ENCODE results near the gene FRK.
"Not testable (repeated sequence)": the region's sequence is repeated elsewhere in the genome, so short reads cannot be mapped to it uniquely, and the experiment has no call there.

FRK gene

GRCh38 chr6:116003668-116004067, 57.0 kb downstream of the FRK start:
- no peak for DNase-seq

DNA sequence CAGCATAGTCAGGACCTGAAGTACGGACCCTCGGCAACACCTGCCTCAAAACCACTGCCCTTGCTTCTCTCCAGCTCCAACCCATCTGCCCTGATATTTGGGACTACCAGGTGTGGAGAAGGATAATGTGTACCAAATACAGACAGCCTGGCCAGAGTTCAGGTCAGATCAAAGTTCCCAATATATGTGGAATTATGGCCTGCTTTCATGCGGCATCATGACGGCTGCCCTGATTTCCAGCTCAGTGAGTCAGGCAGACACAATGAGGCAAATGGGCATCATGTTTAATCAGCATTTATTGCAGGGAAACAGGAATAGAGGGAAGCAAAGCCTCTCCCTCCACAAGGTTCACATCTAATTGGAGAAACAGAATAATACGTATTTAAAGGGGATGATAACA, 57.9 kb downstream of the FRK start:
- DNase-seq = no peak

DNA sequence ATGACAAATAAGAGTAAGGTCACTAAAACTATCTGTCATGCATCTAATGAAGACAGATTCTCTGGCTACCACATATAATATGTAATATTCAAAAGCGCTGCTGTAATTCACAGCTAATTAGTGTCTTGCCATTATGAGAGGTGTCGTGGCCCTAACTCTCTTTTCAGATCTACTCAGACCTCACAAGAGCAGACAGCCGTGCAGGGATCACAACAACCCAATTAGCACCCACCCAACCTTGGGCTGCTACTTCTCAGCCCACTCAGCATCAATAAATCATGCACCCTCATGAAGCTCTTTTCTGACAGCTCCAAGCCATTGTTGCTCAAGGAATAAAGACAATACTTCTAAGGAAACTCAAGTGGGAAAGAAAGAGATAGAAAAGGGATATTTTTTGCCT, 61.5 kb downstream of the FRK start:
- DNase-seq = no peak

GRCh38 chr6:115997990-115998585, 62.6 kb downstream of the FRK start:
- DNase-seq = no peak

GRCh38 chr6:115986026-115986425, 74.7 kb downstream of the FRK start:
- DNase-seq = no peak

- DNase-seq = no peak
Measured at GRCh38 chr6:115984809-115985208, 75.9 kb downstream of the FRK start.

- DNase-seq = no peak
Measured at GRCh38 chr6:115983998-115984397, 76.7 kb downstream of the FRK start.

GRCh38 chr6:115982453-115982852, 78.2 kb downstream of the FRK start:
- no peak for DNase-seq

DNA sequence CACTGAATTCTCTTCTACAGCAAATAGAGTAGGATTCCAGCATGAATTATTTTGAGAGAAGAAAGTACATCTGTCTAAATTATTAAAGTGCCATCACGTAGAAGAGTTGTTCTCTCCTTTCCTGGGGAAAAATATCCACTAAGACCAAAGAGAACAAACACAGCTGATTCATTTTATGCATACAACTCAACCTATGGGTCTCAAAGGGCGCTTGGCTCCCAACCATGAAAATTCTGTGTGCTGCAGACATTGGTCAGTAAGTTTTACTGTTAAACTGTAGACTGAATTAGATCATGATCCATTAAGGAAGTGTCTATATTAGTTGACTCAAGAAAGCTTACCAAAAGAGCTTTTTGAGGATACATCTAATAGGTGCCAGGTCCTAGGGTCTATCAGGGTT, 83.5 kb downstream of the FRK start:
- no peak for DNase-seq

DNA sequence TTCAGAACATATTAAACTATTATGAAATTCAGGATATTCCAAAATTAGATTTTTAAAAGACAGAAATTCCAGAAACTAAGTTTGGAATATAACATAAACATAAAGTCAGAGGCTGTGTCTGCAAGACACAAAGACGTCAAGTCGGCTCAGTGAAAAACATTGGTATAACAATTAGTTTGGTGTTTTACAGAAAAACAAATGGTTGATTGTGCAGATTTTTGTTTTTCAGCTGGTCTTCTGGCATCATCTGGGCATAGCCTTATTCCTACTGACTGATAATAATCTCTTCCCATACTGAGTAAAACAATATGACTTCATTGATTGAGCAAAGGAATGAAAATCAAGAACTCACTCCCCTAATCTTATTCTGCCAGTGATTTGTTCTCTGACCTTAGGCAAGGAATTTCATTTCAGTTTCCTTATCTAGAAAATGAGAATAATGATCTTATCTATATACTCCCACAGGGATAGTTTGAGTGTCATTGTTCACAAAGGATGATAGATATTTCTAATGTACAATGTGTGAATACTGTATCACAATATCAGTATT, 84.3 kb downstream of the FRK start:
- no peak for DNase-seq

- DNase-seq = no peak
Measured at GRCh38 chr6:115972679-115973078, 88.0 kb downstream of the FRK start.

DNA sequence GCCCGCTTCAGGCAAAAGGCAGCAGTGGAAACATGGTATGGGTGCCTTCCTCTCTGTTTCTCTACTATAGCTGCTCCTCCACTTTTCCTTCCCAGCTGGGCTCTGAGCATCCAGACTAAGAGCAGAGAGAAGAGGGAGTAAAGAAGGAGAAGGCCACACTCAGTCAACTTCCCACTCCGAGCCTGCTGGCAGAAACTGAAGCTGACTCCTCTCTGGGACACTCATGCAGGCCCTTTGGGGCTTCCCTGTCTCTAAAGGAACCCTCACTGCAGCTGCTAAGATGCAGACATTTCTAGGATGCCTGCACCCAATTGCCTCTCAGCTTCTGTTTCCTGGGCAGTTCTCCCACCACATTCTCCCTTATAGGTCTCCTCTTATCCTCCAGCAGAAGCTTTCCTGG, 88.9 kb downstream of the FRK start:
- no peak for DNase-seq

DNA sequence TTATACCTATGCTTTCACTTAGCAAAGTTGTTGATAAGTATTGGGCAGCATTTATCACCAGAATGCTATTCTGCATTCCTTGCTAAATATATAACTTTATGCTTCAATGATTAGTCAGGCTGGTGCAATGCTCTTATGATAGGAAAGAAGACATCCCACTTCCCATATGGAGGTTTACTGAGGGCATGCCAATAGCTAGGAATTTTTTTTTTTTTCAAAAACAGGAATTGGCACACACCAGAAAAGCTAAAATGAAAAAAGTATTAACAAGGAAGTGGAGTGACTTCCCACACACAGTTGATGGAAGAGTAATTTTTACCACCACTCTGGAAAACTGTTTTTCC, 90.8 kb downstream of the FRK start:
- DNase-seq = no peak

DNA sequence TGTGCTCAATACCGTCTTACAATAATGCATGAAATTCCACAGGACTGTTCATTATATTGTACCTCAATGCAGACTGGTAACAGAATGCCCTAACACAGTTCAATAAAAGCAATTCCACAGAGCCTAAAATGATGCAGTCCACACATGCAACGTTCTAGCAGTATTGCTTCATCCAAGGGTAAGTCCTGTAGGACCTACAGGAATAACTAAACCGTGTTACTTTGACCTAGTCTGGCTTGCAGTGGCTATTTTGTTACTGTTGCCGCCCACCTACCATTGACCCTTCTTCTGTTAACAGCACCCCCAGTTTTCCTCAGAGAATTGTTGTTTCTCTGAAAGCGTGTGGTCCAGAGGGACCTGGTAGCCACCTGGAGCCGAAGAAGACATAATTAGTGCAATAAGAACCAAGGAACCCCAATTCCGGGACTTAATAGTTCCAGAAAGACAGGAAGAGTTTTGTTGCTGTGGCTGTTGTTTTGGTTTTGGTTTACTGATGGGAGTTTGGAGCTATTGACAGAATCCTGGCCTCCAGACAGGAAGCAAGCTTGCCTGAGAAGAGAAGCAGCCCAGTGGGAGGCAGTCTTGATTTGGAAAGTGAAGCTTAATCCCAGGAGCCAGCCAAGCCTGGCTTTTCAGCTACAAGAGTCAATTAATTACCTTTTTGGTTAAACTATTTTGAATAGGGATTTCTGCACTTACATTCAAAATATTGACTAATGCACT, 91.3 kb downstream of the FRK start:
- no peak for DNase-seq

DNA sequence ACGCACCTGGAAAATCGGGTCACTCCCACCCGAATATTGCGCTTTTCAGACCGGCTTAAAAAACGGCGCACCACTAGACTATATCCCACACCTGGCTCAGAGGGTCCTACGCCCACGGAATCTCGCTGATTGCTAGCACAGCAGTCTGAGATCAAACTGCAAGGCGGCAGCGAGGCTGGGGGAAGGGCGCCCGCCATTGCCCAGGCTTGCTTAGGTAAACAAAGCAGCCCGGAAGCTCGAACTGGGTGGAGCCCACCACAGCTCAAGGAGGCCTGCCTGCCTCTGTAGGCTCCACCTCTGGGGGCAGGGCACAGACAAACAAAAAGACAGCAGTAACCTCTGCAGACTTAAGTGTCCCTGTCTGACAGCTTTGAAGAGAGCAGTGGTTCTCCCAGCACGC, 100.4 kb downstream of the FRK start:
- not testable (repeated sequence) for DNase-seq

- DNase-seq = no peak
Measured at GRCh38 chr6:115958958-115959357, 101.7 kb downstream of the FRK start.

GRCh38 chr6:115954740-115955139, 106.0 kb downstream of the FRK start:
- DNase-seq = no peak

DNA sequence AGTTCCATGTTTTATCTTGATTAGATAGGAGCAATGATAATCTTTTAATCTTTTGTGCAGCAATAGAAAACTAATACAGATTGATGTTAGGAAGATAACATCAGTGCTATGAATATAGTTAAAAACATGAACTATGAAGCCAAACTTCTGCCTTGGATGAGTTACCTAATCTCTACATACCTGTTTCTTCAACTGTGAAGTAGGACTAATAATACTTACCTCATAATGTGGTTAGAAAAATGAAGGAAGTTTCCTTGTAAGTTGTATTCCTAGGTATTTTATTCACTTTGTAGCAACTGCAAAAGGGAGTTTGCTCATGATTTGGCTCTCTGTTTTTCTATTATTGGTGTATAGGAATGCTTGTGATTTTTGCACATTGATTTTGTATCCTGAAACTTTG, 111.9 kb downstream of the FRK start:
- DNase-seq = no peak

DNA sequence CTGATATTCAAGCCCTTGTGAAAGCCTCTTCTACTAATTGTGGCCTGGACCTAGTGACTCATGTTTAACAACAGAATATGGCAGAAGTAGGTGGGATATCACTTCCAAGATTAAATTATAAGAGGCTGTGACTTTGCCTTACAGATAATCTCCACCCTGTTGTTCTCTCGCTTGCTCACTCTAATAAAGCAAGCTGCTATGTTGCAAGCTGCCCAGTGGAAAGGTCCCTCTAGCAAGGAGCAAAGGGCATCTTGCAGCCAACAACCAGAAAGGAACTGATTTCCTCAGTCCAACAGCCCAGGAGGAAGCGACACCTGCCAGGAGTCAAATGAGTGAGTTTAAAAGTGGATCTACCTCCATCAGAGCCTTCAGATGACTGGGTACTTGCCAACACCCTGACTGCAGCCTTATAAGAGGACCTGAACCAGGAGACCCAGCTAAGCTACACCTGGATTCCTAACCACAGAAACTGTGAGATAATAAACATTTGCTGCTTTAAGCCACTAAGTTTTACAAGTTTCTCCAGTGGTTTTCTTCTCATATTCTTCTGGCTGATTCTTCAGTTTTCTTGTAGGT, 112.6 kb downstream of the FRK start:
- DNase-seq = no peak

GRCh38 chr6:115945812-115946211, 114.9 kb downstream of the FRK start:
- DNase-seq = no peak

DNA sequence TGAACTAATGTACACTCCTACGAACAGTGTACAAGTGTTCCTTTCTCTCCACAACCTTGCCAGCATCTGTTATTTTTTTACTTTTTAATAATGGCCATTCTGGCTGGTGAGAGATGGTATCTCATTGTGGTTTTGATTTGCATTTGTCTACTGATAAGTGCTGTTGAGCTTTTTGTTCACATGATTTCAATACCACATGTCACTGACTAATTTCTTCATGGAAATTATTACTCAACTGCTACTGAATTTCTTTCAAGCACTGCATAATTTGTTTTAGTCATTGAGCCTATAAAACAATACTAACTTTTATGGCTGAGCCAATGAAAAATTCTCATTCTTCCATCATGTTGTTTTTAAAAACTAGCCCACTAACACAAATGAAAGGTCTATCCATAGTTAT, 115.4 kb downstream of the FRK start:
- no peak for DNase-seq

- not testable (repeated sequence) for DNase-seq
Measured at GRCh38 chr6:115944829-115945228, 115.9 kb downstream of the FRK start.

- DNase-seq = not testable (repeated sequence)
Measured at GRCh38 chr6:115937502-115937901, 123.2 kb downstream of the FRK start.

GRCh38 chr6:115935361-115935760, 125.3 kb downstream of the FRK start:
- no peak for DNase-seq

DNA sequence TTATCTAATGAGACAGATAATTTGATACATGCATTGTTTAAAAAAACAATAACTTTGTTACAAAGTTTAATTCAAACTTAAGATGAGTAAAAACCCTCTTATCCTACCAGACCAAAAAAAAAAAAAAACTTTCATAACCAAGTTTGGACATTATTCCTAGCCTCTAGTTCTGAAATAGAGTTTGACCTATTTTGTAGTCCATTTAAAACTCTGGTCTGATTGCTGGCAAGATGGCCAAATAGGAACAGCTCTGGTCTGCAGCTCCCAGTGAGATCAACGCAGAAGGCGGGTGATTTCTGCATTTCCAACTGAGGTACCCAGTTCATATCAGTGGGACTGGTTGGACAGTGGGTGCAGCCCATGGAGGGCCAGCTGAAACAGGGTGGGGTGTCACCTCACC, 125.9 kb downstream of the FRK start:
- no peak for DNase-seq
